ENCODE data around the gene COL11A2.

COL11A2 gene

DNA sequence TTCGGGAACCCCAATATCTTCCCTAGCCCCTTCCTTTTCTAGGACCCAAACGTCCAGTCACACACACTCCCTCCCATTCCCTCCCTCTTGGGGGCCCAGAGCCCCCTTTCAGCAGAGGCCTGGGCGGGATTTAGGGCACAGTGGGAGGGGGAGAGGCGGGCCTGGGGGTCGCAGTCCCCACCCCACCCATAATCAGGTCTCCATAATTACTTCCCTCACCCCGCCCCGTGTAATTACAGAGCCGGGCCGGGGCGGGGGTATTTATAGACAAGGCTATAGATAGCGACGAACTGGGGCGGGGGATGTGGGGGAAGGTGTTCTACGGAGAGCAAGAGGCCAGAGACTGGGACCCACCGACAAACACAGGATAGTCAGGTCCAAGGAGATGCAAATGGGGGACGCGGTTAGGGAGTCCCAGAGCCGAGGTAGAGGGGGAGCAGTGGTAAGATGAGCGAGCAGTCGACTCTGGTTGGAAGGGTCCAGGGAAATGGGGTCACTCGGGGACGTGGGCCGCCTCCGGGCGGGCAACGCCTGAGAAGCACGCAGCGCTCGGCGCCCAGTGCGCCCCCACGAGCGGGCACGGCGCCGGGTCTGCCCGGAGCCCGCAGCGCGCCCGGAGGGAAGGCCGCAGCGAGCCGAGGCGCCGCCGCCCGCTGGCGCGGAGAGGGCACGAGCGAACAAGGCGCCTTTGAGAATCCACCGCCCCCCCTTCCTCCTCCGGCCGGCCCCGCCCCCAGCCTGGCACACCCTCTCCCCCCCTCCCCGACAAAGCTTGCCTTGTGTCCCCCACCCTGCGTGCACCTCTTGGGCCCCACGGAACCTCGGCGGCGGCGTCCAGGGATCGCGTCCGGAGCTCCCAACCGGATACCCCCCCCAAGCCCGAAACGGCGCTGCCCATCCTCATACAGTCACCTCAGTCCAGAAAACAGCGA, 670 bp upstream of the COL11A2 start:
- no peak for DNase-seq (ENCODE audit: low read depth)
- H3K4me3 ChIP-seq (ENCODE audit: low read depth, low read length), result no peak overlapping the region
- no peak for TF ChIP-seq POLR2A (IDR thresholded peaks at IDR 0.05; ENCODE audit: extremely low read depth, insufficient read length)
- TF ChIP-seq, protein P1, sequence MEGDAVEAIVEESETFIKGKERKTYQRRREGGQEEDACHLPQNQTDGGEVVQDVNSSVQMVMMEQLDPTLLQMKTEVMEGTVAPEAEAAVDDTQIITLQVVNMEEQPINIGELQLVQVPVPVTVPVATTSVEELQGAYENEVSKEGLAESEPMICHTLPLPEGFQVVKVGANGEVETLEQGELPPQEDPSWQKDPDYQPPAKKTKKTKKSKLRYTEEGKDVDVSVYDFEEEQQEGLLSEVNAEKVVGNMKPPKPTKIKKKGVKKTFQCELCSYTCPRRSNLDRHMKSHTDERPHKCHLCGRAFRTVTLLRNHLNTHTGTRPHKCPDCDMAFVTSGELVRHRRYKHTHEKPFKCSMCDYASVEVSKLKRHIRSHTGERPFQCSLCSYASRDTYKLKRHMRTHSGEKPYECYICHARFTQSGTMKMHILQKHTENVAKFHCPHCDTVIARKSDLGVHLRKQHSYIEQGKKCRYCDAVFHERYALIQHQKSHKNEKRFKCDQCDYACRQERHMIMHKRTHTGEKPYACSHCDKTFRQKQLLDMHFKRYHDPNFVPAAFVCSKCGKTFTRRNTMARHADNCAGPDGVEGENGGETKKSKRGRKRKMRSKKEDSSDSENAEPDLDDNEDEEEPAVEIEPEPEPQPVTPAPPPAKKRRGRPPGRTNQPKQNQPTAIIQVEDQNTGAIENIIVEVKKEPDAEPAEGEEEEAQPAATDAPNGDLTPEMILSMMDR (IDR thresholded peaks at IDR 0.05; ENCODE audit: low read depth, low read length), result no peak
- TF ChIP-seq MYC (IDR thresholded peaks at IDR 0.05; ENCODE audit: low read depth, low read length), result no peak
- TF ChIP-seq, protein P2, sequence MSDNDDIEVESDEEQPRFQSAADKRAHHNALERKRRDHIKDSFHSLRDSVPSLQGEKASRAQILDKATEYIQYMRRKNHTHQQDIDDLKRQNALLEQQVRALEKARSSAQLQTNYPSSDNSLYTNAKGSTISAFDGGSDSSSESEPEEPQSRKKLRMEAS (IDR thresholded peaks at IDR 0.05; ENCODE audit: low read depth, low read length), result no peak

DNA sequence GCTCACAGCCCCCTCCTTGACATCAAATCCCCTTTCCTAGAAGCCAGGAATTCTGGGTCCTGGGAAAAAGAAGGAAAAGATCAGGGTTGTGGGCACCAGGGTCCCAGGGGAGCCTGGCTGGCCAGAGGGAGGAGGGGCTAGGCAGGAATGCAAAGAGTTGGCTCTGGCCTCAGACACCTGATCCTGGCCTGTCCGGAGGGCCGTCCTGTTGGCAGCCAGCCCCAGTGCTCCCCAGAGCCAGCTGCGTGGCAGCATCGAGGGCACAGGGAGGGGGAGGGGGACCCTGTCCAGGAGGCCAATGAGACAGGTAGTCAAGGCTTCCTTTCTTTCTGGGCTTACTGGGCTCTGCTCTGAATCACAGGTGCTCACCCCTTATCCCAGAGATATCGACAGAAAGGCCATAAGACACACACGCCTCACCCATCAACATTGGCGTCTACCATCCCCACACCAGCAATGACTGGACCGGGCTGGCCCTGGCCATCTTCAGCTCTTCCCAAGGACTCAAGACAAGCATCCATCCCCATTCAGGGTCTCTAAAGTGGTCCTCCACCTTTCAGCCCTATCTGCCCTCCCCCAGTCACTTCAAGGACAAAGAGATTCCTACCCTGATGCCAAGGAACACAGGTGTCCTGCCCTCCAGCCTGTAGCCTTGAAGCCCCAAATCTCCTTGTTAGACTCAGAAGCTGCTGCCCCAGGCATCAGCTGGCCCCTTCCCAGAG, 723 bp downstream of the COL11A2 start:
- H3K4me3 ChIP-seq (ENCODE audit: low read depth, low read length), result no peak overlapping the region
- DNase-seq (ENCODE audit: low read depth), result no peak
- TF ChIP-seq MYC (IDR thresholded peaks at IDR 0.05; ENCODE audit: low read depth, low read length) (no peak), POLR2A (IDR thresholded peaks at IDR 0.05; ENCODE audit: extremely low read depth, insufficient read length) (no peak)
- TF ChIP-seq, protein P2 (IDR thresholded peaks at IDR 0.05; ENCODE audit: low read depth, low read length), result no peak
- TF ChIP-seq, protein P1 (IDR thresholded peaks at IDR 0.05; ENCODE audit: low read depth, low read length), result no peak

DNA sequence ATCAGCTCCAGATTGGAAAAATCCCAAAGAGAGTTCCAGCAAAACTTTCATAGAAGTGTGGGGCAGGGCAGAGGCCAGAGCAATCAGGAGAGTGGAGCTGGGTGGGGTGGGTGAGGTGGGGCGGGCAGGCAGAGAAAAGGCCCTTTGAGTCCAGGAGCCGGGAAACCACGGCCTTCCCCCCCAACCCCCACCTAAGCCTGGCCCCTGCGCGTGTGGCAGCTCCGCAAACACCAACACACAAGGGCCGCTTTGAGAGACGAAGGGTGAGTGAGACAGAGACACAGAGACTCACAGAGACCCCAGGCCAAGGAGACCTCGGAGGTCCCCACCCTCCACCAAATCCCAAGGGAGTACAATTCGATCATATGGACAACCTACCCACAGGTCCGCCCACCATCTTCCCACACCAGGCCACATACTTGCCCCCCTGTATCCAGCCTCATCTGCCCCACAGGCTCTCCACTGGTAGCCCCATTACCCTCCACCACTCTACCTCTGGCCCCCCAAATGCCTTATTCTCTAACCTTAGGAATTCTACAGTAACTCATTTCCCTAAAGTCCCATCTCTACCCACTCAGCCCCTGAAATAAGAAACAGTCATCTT, 1.7 kb downstream of the COL11A2 start:
- no peak overlapping the region for H3K4me3 ChIP-seq (ENCODE audit: low read depth, low read length)
- DNase-seq (ENCODE audit: low read depth), result no peak
- TF ChIP-seq, protein P1 (IDR thresholded peaks at IDR 0.05; ENCODE audit: low read depth, low read length), result no peak
- TF ChIP-seq MYC (IDR thresholded peaks at IDR 0.05; ENCODE audit: low read depth, low read length) (no peak), POLR2A (IDR thresholded peaks at IDR 0.05; ENCODE audit: extremely low read depth, insufficient read length) (no peak)
- TF ChIP-seq, protein P2 (IDR thresholded peaks at IDR 0.05; ENCODE audit: low read depth, low read length), result no peak

DNA sequence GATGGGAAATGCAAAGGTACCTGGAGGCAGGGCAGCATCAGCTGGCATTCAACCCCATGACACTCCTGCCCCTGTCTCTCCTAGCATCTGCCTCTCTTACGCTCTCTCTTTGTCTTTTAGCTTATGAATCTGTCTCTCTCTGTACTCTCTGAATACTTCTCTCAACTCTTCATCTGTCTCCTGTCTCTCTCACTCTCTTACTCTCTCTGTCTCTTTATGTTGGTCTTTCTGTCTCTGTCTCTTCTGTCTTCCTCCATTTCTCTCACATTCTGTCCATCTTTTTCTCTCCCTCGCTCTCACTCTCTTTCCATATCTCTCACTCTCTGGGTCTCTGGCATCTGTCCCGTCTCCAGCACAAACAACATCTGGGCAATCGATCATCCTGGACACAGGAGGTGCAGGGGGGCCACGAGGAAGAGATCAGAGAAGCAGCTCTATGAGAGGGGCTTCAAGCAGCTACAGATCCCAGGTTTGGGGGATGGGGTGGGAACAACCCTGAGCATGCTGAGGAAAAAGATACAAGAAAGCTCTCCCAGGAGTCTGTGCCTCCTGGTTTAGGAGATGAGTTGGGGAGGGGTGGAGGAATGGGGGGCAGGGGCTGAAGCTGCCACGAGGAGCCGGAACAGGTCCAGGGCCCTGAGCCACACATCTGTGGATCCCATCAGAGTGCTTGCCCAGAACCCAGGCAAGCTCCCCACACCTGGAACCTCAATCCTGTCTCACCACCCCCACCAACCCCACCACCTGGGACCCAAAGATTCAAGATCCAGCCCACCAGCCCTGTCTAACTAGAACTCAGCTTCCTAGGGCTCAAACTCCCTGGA, 2.4 kb downstream of the COL11A2 start:
- no peak for DNase-seq (ENCODE audit: low read depth)
- TF ChIP-seq MYC (IDR thresholded peaks at IDR 0.05; ENCODE audit: low read depth, low read length) (no peak), POLR2A (IDR thresholded peaks at IDR 0.05; ENCODE audit: extremely low read depth, insufficient read length) (no peak)
- TF ChIP-seq, protein P1 (IDR thresholded peaks at IDR 0.05; ENCODE audit: low read depth, low read length), result no peak
- TF ChIP-seq, protein P2 (IDR thresholded peaks at IDR 0.05; ENCODE audit: low read depth, low read length), result no peak
- H3K4me3 ChIP-seq (ENCODE audit: low read depth, low read length), result no peak overlapping the region

DNA sequence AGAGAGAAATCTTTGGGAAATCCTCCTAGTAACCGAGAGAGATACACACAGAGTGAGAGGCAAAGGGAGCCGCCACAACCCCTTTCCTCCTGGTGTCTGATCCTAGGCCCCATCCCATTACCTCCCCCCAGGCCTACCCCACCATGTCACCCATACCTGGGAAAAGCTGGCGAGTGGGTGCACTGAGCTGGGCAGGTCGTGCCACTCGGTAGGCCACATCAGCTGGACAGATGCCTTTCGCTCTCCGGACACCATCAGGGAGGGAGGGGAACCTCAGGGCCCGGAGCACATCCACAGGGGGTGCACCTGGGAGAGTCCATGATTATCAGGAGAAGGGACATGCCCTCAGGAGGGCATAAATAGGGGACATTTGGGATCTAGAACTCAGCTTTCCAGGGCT, 3.1 kb downstream of the COL11A2 start:
- no peak for DNase-seq (ENCODE audit: low read depth)
- no peak for TF ChIP-seq POLR2A (IDR thresholded peaks at IDR 0.05; ENCODE audit: extremely low read depth, insufficient read length)
- no peak for TF ChIP-seq MYC (IDR thresholded peaks at IDR 0.05; ENCODE audit: low read depth, low read length)
- TF ChIP-seq, protein P1 (IDR thresholded peaks at IDR 0.05; ENCODE audit: low read depth, low read length), result no peak
- TF ChIP-seq, protein P2 (IDR thresholded peaks at IDR 0.05; ENCODE audit: low read depth, low read length), result no peak
- H3K4me3 ChIP-seq (ENCODE audit: low read depth, low read length), result no peak overlapping the region

Measured in NB4 (cell line).